RWPE2 (cell line): ENCODE results near the gene ARID4A.
"Not testable (repeated sequence)": the region's sequence is repeated elsewhere in the genome, so short reads cannot be mapped to it uniquely, and the experiment has no call there.

Experiments
- ATAC-seq: fragments of 200-7000 bp; cut with Tn5 transposase; 3 replicates; pipeline ENCODE4 v1.9.1; 2021; ENCODE audit warnings: low read depth
- DNase-seq: peaks from one replicate; pipeline ENCODE4 v3.0.0-alpha.2; 2020; ENCODE audit warnings: low spot score
- H3K27ac ChIP-seq: fragments of 450-650 bp; 2 replicates; pipeline ENCODE4 v1.5.1; 2017; ENCODE audit warnings: mild to moderate bottlenecking; ENCODE audit not compliant: poor library complexity, severe bottlenecking
- H3K27me3 ChIP-seq: fragments of 250-450 bp; sonication (Bioruptor Pico); 2 replicates; pipeline ENCODE4 v1.5.1; 2021; ENCODE audit warnings: mild to moderate bottlenecking, moderate library complexity; ENCODE audit not compliant: insufficient read depth, poor library complexity, severe bottlenecking
- H3K36me3 ChIP-seq: fragments of 250-450 bp; sonication (Bioruptor Pico); 2 replicates; pipeline ENCODE4 v1.5.1; 2020; ENCODE audit warnings: low read depth, mild to moderate bottlenecking, moderate library complexity
- H3K4me1 ChIP-seq: fragments of 250-450 bp; sonication (Bioruptor Pico); 2 replicates; pipeline ENCODE4 v1.5.1; 2021; ENCODE audit warnings: mild to moderate bottlenecking, moderate library complexity; ENCODE audit not compliant: insufficient read depth, poor library complexity, severe bottlenecking
- H3K4me3 ChIP-seq: fragments of 250-450 bp; sonication (Bioruptor Pico); 2 replicates; pipeline ENCODE4 v1.5.1; 2021; ENCODE audit warnings: mild to moderate bottlenecking, moderate library complexity; ENCODE audit not compliant: severe bottlenecking
- H3K9me3 ChIP-seq: fragments of 250-450 bp; sonication (Bioruptor Pico); 2 replicates; pipeline ENCODE4 v1.5.1; 2021; ENCODE audit warnings: mild to moderate bottlenecking, moderate library complexity; ENCODE audit not compliant: severe bottlenecking
- CTCF ChIP-seq: fragments of 450-650 bp; IDR thresholded peaks from one replicate; pipeline ENCODE4 v1.5.1; 2017; ENCODE audit warnings: mild to moderate bottlenecking, moderate library complexity; ENCODE audit not compliant: poor library complexity, severe bottlenecking

The ARID4A gene

DNA sequence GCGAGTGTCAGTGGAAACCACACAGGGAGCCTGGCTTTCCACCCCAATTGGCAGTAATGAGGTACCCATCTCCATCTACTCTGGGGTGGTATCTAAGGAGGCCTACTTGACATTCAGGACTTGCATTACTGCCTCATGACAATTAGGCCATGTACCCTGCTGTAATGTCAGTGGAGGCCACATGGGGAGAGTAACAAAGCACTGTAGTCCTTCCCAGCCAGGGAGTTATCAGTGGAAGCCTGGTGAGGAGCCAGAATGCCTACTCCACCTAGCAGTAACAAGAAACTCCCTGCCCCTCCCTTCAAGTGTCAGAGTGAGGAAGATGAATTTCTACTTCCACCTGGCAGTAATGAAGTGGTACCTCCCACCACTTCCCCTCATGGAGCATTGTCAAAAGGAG lies 116.5 kb downstream of the ARID4A start:
- no peak for DNase-seq
- no peak for TF ChIP-seq CTCF

DNA sequence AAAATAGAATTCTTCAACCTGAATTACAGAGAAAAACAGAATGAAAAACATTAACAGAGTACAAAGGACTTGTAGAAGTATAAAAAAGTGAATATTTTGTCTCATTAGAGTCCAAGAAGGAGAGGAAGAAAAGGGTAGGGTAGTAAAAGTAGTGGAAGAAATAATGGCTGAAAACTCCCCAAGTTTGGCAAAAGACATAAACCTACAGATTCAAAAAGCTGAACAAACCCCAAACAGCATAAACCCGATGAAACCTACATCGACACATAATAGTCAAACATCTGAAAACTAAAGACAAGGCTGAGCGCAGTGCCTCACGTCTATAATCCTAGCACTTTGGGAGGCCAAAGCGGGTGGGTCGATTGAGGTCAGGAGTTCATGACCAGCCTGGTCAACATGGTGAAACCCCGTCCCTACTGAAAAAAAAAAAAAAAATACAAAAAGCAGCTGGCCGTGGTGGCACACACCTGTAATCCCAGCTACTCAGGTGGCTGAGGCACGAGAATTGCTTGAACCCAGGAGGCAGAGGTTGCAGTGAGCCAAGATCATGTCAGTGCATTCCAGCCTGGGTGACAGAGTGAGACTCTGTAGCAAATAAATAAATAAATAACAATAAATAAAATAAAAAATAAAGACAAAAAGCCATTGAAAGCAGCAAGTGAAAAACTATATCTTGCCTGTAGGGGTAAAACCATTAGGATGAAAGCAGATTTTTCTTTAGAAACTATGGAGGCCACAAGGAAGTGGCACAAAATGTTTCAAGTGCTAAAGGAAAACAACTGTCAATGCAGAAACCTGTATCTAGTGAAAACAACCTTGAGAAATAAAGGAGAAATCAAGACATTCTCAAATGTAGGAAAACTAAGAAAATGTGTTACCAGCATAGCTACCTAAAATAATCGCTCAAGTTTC lies 117.5 kb downstream of the ARID4A start:
- no peak overlapping the region for H3K27ac ChIP-seq
- no peaks in the 10 kb centered on the region for H3K9me3 ChIP-seq
- DNase-seq = no peak
- no peaks in the 10 kb centered on the region for H3K27me3 ChIP-seq
- no peak for TF ChIP-seq CTCF
- ATAC-seq = no peak
- H3K4me3 ChIP-seq = no peak overlapping the region
- peaks cover 89% of the 10 kb centered on the region for H3K36me3 ChIP-seq
- no peaks in the 10 kb centered on the region for H3K4me1 ChIP-seq

More for the DNA sequence above, 116.5 kb downstream of the ARID4A start:
- H3K4me3 ChIP-seq = no peak overlapping the region
- no peaks in the 10 kb centered on the region for H3K27me3 ChIP-seq
- ATAC-seq = peak; percentile 10; the same call in 1 of the 3 replicates
- no peak overlapping the region for H3K27ac ChIP-seq
- peaks cover 90% of the 10 kb centered on the region for H3K36me3 ChIP-seq
- H3K4me1 ChIP-seq = no peaks in the 10 kb centered on the region
- no peaks in the 10 kb centered on the region for H3K9me3 ChIP-seq

GRCh38 chr14:58416934-58417333 lies 118.6 kb downstream of the ARID4A start:
- H3K4me3 ChIP-seq, H3K27ac ChIP-seq, ATAC-seq, H3K4me1 ChIP-seq, DNase-seq, H3K9me3 ChIP-seq, H3K27me3 ChIP-seq: not testable (repeated sequence)
- peaks cover 90% of the 10 kb centered on the region for H3K36me3 ChIP-seq
